ENCODE measurements around the gene OR10G8.

Gene OR10G8

DNA sequence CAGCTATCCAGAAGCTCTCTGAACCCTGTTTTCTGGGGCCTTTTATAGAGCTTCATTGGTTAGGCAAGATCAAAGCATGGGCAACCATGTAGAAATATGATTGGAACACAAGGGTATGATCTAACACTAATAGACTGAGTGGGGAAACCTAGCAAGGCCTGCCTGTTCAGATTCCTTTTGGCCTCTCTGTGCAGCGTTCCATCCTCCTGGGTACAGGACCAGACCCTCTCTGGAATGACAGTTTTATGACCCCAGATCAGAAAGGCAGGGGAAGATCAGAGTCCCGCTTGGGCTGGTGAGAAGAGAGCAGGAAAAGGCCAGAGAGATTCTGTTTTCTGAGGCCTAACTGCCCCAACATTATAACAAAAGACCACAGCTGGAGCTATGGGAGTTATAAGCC, 52.0 kb downstream of the OR10G8 start:
- DNase-seq: no peak

- no peak for DNase-seq
These were observed 53.2 kb downstream of the OR10G8 start for GRCh38 chr11:124079631-124080326.
